Stimulated activated CD4-positive, alpha-beta T cell treated with anti-CD3 and anti-CD28 coated beads, Interleukin-2, amount 100 ng/mL, for 4 hours (primary cell): ENCODE data around the gene BUB1B.

ENCODE experiments used
- DNase-seq: peaks from one replicate; pipeline ENCODE4 v3.0.0-alpha.2; 2020; ENCODE audit warnings: low read depth

Gene BUB1B

GRCh38 chr15:40241269-40242212 lies 80.7 kb downstream of the BUB1B start:
- DNase-seq, result no peak

- DNase-seq, result no peak
These were observed 81.3 kb downstream of the BUB1B start for GRCh38 chr15:40242213-40242599.

GRCh38 chr15:40242601-40243000 lies 81.7 kb downstream of the BUB1B start:
- DNase-seq, result no peak

GRCh38 chr15:40243126-40243810 lies 82.4 kb downstream of the BUB1B start:
- DNase-seq, result no peak

- no peak for DNase-seq
These were observed 84.2 kb downstream of the BUB1B start for GRCh38 chr15:40244961-40245523.

- no peak for DNase-seq
These were observed 85.0 kb downstream of the BUB1B start for GRCh38 chr15:40245666-40246450.

GRCh38 chr15:40246496-40247280 lies 85.8 kb downstream of the BUB1B start:
- no peak for DNase-seq

- no peak for DNase-seq
These were observed 86.6 kb downstream of the BUB1B start for GRCh38 chr15:40247406-40247971.

- no peak for DNase-seq
These were observed 87.3 kb downstream of the BUB1B start for GRCh38 chr15:40248006-40248783.

GRCh38 chr15:40249477-40250303 lies 88.8 kb downstream of the BUB1B start:
- no peak for DNase-seq

GRCh38 chr15:40250304-40250656 lies 89.4 kb downstream of the BUB1B start:
- DNase-seq, result no peak

- no peak for DNase-seq
These were observed 90.1 kb downstream of the BUB1B start for GRCh38 chr15:40250771-40251483.

GRCh38 chr15:40251486-40252140 lies 90.7 kb downstream of the BUB1B start:
- DNase-seq, result no peak

- no peak for DNase-seq
These were observed 91.2 kb downstream of the BUB1B start for GRCh38 chr15:40252141-40252437.

GRCh38 chr15:40252438-40253166 lies 91.7 kb downstream of the BUB1B start:
- DNase-seq, result no peak

GRCh38 chr15:40253167-40253790 lies 92.4 kb downstream of the BUB1B start:
- DNase-seq, result no peak

GRCh38 chr15:40254452-40254851 lies 93.6 kb downstream of the BUB1B start:
- no peak for DNase-seq
